Suprapubic skin (tissue), 4 donors: ENCODE measurements around the gene PLEKHS1. TPM values are rescaled to one million over a fixed set of nuclear protein-coding genes. Genes with fewer than 3 reads are reported as not detected.

Experiments used
- DNase-seq, 2 donors: peaks; one replicate each; pipeline ENCODE4 v3.0.0-alpha.2; 2019; ENCODE audit warnings: low spot score in 2 of 2
- H3K27ac ChIP-seq: fragments of 200-600 bp; sonication (generic); one replicate; pipeline ENCODE4 v1.5.1; 2019
- H3K27me3 ChIP-seq: fragments of 200-600 bp; sonication (generic); one replicate; pipeline ENCODE4 v1.5.1; 2019
- H3K36me3 ChIP-seq: fragments of 200-600 bp; sonication (generic); one replicate; pipeline ENCODE4 v1.5.1; 2019
- H3K4me1 ChIP-seq: fragments of 200-600 bp; sonication (generic); one replicate; pipeline ENCODE4 v1.5.1; 2019
- H3K4me3 ChIP-seq: fragments of 200-600 bp; sonication (generic); one replicate; pipeline ENCODE4 v1.5.1; 2019; ENCODE audit warnings: mild to moderate bottlenecking
- H3K9me3 ChIP-seq: fragments of 200-600 bp; sonication (generic); one replicate; pipeline ENCODE4 v1.5.1; 2019
- CTCF ChIP-seq, 2 donors: fragments of 200-600 bp in 1 of 2; fragments of 450-650 bp in 1 of 2; sonication (generic) in 1 of 2; IDR thresholded peaks; one replicate each; pipeline ENCODE4 v1.5.1; 2016 to 2019; ENCODE audit warnings: antibody characterized with exemption in 2 of 2, mild to moderate bottlenecking in 1 of 2, moderate library complexity in 1 of 2
- EP300 ChIP-seq: sonication (generic); formaldehyde crosslinking; IDR thresholded peaks from one replicate; pipeline ENCODE4 v1.6.1; 2017; ENCODE audit warnings: antibody characterized with exemption
- POLR2A ChIP-seq, 2 donors: fragments of 450-650 bp; IDR thresholded peaks; one replicate each; pipeline ENCODE4 v1.6.1; 2017; ENCODE audit warnings: antibody characterized with exemption in 2 of 2, mild to moderate bottlenecking in 2 of 2, moderate library complexity in 2 of 2
- POLR2AphosphoS5 ChIP-seq, 3 donors: sonication (generic); formaldehyde crosslinking; IDR thresholded peaks; one replicate each; pipeline ENCODE4 v1.6.1; 2017; ENCODE audit warnings: antibody characterized with exemption in 3 of 3
- WGBS: methylation state at CpG from one replicate; pipeline ENCODE4 v1.1.5; 2018; 5-methylcytosine and 5-hydroxymethylcytosine counted together
- total RNA-seq, 4 donors: library from RNA; depleted of rRNA; stranded (reverse); fragments of >200 nt; gene quantifications; one replicate each; pipeline ENCODE4 v1.1.0, GENCODE V29; 2016

The PLEKHS1 gene
- total RNA-seq, 4 donors from 2014 or later, result 0.32 to 0.98 (median 0.44) TPM

GRCh38 chr10:113788604-113789083 lies 37.2 kb downstream of the PLEKHS1 start:
- 16% methylated on average over 9 of the region's 9 CpGs for WGBS
- no peak for DNase-seq
- Histone ChIP-seq H3K4me1 (peaks cover 8% of the 10 kb centered on the region), H3K9me3 (no peaks in the 10 kb centered on the region), H3K4me3 (no peak overlapping the region), H3K36me3 (no peaks in the 10 kb centered on the region), H3K27ac (peak overlapping the region; percentile 4), H3K27me3 (no peaks in the 10 kb centered on the region)
- TF ChIP-seq CTCF (IDR thresholded peaks at IDR 0.05), result no peak
- no peak for TF ChIP-seq POLR2A (IDR thresholded peaks at IDR 0.05)
- TF ChIP-seq POLR2AphosphoS5 (IDR thresholded peaks at IDR 0.05), result peak in 1 of 3 donors; percentile 17
- no peak for TF ChIP-seq EP300

- H3K9me3 ChIP-seq, result no peaks in the 10 kb centered on the region
- H3K4me3 ChIP-seq, result no peak overlapping the region
- TF ChIP-seq POLR2AphosphoS5 (IDR thresholded peaks at IDR 0.05), result no peak
- no peak for TF ChIP-seq POLR2A (IDR thresholded peaks at IDR 0.05)
- no peak for TF ChIP-seq CTCF (IDR thresholded peaks at IDR 0.05)
- TF ChIP-seq EP300, result no peak
- no peak overlapping the region for H3K27ac ChIP-seq
- peaks cover 8% of the 10 kb centered on the region for H3K4me1 ChIP-seq
- no peaks in the 10 kb centered on the region for H3K36me3 ChIP-seq
- no peak for DNase-seq
- 69% methylated on average over 2 of the region's 2 CpGs for WGBS
- H3K27me3 ChIP-seq, result no peaks in the 10 kb centered on the region
Measured at GRCh38 chr10:113791691-113792090, 40.2 kb downstream of the PLEKHS1 start.

DNA sequence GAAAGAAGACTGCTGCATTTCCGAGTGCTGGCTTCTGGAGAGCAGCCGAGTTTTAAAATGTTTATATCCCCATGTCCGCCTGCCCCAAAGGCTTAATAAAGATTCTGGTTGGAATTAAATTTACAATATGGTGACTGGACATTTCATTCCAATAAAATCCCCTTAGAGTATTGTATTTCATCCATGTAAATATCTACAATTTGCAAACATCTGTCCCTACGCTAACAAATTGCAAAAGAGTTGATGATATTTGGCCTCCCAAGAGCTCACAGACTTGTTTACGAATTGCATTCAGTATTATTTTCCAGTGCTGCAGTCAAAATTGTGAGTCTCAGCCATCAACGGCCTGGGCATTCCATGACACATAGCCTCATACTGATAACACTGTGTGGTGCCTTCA lies 50.1 kb downstream of the PLEKHS1 start:
- no peak for TF ChIP-seq POLR2A (IDR thresholded peaks at IDR 0.05)
- TF ChIP-seq POLR2AphosphoS5 (IDR thresholded peaks at IDR 0.05), result no peak
- no peak for TF ChIP-seq EP300
- TF ChIP-seq CTCF (IDR thresholded peaks at IDR 0.05), result no peak
- WGBS, result 81% methylated on average over 6 of the region's 6 CpGs
- no peak for DNase-seq
- Histone ChIP-seq H3K9me3 (no peaks in the 10 kb centered on the region), H3K4me3 (no peak overlapping the region), H3K4me1 (no peaks in the 10 kb centered on the region), H3K27me3 (no peaks in the 10 kb centered on the region), H3K36me3 (no peaks in the 10 kb centered on the region), H3K27ac (no peak overlapping the region)

- Histone ChIP-seq H3K27me3 (no peaks in the 10 kb centered on the region), H3K4me3 (no peak overlapping the region), H3K4me1 (no peaks in the 10 kb centered on the region), H3K27ac (no peak overlapping the region), H3K36me3 (no peaks in the 10 kb centered on the region), H3K9me3 (no peaks in the 10 kb centered on the region)
- DNase-seq, result no peak
- TF ChIP-seq EP300 (no peak), POLR2AphosphoS5 (IDR thresholded peaks at IDR 0.05) (no peak), CTCF (IDR thresholded peaks at IDR 0.05) (no peak)
- WGBS, result 55% methylated on average over 4 of the region's 4 CpGs
Measured at GRCh38 chr10:113802997-113803396, 51.5 kb downstream of the PLEKHS1 start.

DNA sequence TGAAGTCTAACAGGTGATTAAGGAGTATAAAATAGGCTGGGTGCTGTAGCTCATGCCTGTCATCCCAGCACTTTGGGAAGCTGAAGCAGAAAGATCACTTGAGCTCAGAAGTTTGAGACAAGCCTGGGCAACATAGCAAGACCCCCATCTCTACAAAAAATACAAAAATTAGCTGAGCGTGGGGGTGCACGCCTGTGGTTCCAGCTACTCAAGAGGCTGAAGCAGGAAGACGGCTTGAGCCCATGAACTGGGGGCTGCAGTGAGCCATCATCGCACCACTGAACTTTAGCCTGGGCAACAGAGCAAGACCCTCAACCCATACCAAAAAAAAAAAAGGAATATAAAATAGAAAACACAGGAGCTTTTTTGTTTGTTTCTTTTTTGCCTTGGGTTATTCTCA lies 55.0 kb downstream of the PLEKHS1 start:
- TF ChIP-seq CTCF (IDR thresholded peaks at IDR 0.05) (no peak), POLR2AphosphoS5 (IDR thresholded peaks at IDR 0.05) (no peak), EP300 (no peak), POLR2A (IDR thresholded peaks at IDR 0.05) (no peak)
- Histone ChIP-seq H3K4me1 (no peaks in the 10 kb centered on the region), H3K4me3 (no peak overlapping the region), H3K27ac (no peak overlapping the region), H3K36me3 (no peaks in the 10 kb centered on the region), H3K27me3 (peaks cover 6% of the 10 kb centered on the region), H3K9me3 (no peaks in the 10 kb centered on the region)
- no peak for DNase-seq
- 98% methylated on average over 4 of the region's 4 CpGs for WGBS
